Thymus (tissue), 11 donors: ENCODE measurements around the gene FGD4. TPM values are rescaled to one million over a fixed set of nuclear protein-coding genes. Genes with fewer than 3 reads are reported as not detected.
A peak's percentile ranks its signal among the peaks of the same experiment; 100 is the strongest.

ENCODE experiments used
- DNase-seq, 9 donors: peaks; one replicate each; pipeline ENCODE4 v3.0.0-alpha.2; 2013; ENCODE audit warnings: low spot score in 9 of 9, low read depth in 6 of 9, missing footprints in 1 of 9
- H3K27ac ChIP-seq, 2 donors: one replicate each; pipeline ENCODE4 v1.5.1; 2013; ENCODE audit warnings: control low read depth in 1 of 2, low read depth in 1 of 2, low read length in 1 of 2, mild to moderate bottlenecking in 1 of 2, moderate library complexity in 1 of 2
- H3K27me3 ChIP-seq, 2 donors: one replicate each; pipeline ENCODE4 v1.5.1; 2013; ENCODE audit warnings: low read length in 1 of 2; ENCODE audit not compliant: control insufficient read depth in 2 of 2, insufficient read depth in 1 of 2
- H3K36me3 ChIP-seq, 2 donors: one replicate each; pipeline ENCODE4 v1.5.1; 2013; ENCODE audit warnings: low read length in 1 of 2, mild to moderate bottlenecking in 1 of 2, moderate library complexity in 1 of 2; ENCODE audit not compliant: control insufficient read depth in 2 of 2, insufficient read depth in 2 of 2
- H3K4me1 ChIP-seq, 2 donors: one replicate each; pipeline ENCODE4 v1.5.1; 2013; ENCODE audit warnings: low read length in 2 of 2; ENCODE audit not compliant: control insufficient read depth in 2 of 2, insufficient read depth in 2 of 2
- H3K4me3 ChIP-seq, 2 donors: one replicate each; pipeline ENCODE4 v1.5.1; 2013; ENCODE audit warnings: low read length in 2 of 2, control low read depth in 1 of 2, mild to moderate bottlenecking in 1 of 2
- H3K9me3 ChIP-seq, 2 donors: one replicate each; pipeline ENCODE4 v1.5.1; 2013; ENCODE audit warnings: low read length in 1 of 2, mild to moderate bottlenecking in 1 of 2; ENCODE audit not compliant: control insufficient read depth in 2 of 2, insufficient read depth in 1 of 2
- WGBS: extraction: QIAGEN DNeasy Blood & Tissue Kit; methylation state at CpG from one replicate; pipeline ENCODE4 v1.1.7; 2013; 5-methylcytosine and 5-hydroxymethylcytosine counted together
- polyA plus RNA-seq: library from polyadenylated mRNA; stranded (reverse); fragments of 200-250 nt; gene quantifications from one replicate; pipeline ENCODE4 v1.2.3, GENCODE V29; 2013
- total RNA-seq: library from RNA; stranded (reverse); fragments of 120-200 nt; gene quantifications from one replicate; pipeline ENCODE4 v1.2.4, GENCODE V29; 2013
- donor health status: healthy.

Gene FGD4
- total and polyA plus RNA-seq, 2 donors, result 3.3 to 3.6 TPM

GRCh38 chr12:32377344-32378055 lies 21.9 kb upstream of the FGD4 start:
- no peaks in the 10 kb centered on the region for H3K27me3 ChIP-seq
- no peak overlapping the region for H3K27ac ChIP-seq
- DNase-seq, result no peak
- 92% methylated on average over 12 of the region's 12 CpGs for WGBS
- no peak overlapping the region for H3K4me3 ChIP-seq
- H3K9me3 ChIP-seq, result no peaks in the 10 kb centered on the region
- no peaks in the 10 kb centered on the region for H3K36me3 ChIP-seq
- H3K4me1 ChIP-seq, result no peaks in the 10 kb centered on the region

- no peak for DNase-seq
- H3K4me3 ChIP-seq, result no peak overlapping the region
- no peaks in the 10 kb centered on the region for H3K9me3 ChIP-seq
- no peak overlapping the region for H3K27ac ChIP-seq
- no peaks in the 10 kb centered on the region for H3K27me3 ChIP-seq
- WGBS, result 97% methylated on average over 10 of the region's 10 CpGs
- no peaks in the 10 kb centered on the region for H3K36me3 ChIP-seq
- no peaks in the 10 kb centered on the region for H3K4me1 ChIP-seq
Observed at GRCh38 chr12:32379213-32379612, 20.1 kb upstream of the FGD4 start.

- H3K27ac ChIP-seq, result no peak overlapping the region
- H3K4me1 ChIP-seq, result no peaks in the 10 kb centered on the region
- 95% methylated on average over 8 of the region's 8 CpGs for WGBS
Observed at GRCh38 chr12:32379667-32380066, 19.7 kb upstream of the FGD4 start.

GRCh38 chr12:32382226-32382625 lies 17.1 kb upstream of the FGD4 start:
- no peaks in the 10 kb centered on the region for H3K4me1 ChIP-seq
- DNase-seq, result no peak

More at GRCh38 chr12:32379667-32380066, 19.7 kb upstream of the FGD4 start:
- Histone ChIP-seq H3K36me3 (no peaks in the 10 kb centered on the region), H3K9me3 (no peaks in the 10 kb centered on the region), H3K27me3 (no peaks in the 10 kb centered on the region), H3K4me3 (no peak overlapping the region)
- DNase-seq, result no peak

GRCh38 chr12:32390572-32391219 lies 8.7 kb upstream of the FGD4 start:
- WGBS, result 41% methylated on average over 47 of the region's 47 CpGs
- DNase-seq, result peak in 4 of 9 donors; percentile 2 to 53 (median 38)

More at GRCh38 chr12:32382226-32382625, 17.1 kb upstream of the FGD4 start:
- Histone ChIP-seq H3K27me3 (no peaks in the 10 kb centered on the region), H3K36me3 (no peaks in the 10 kb centered on the region), H3K9me3 (no peaks in the 10 kb centered on the region), H3K4me3 (no peak overlapping the region), H3K27ac (no peak overlapping the region)
- 95% methylated on average over 2 of the region's 2 CpGs for whole genome bisulfite sequencing

GRCh38 chr12:32395026-32395425 lies 4.3 kb upstream of the FGD4 start:
- no peak for DNase-seq
- Histone ChIP-seq H3K36me3 (no peaks in the 10 kb centered on the region), H3K27me3 (peaks cover 8 to 32% of the 10 kb centered on the region in 2 donors), H3K4me3 (no peak overlapping the region), H3K27ac (no peak overlapping the region), H3K4me1 (peaks cover 3 to 7% of the 10 kb centered on the region in 2 donors), H3K9me3 (peaks cover 0 to 8% of the 10 kb centered on the region in 2 donors)

More at GRCh38 chr12:32390572-32391219, 8.7 kb upstream of the FGD4 start:
- H3K36me3 ChIP-seq, result no peaks in the 10 kb centered on the region
- H3K27me3 ChIP-seq, result peaks cover 0 to 4% of the 10 kb centered on the region in 2 donors
- no peak overlapping the region for H3K27ac ChIP-seq
- H3K4me3 ChIP-seq, result peak overlapping the region; percentile 6 to 23
- no peaks in the 10 kb centered on the region for H3K4me1 ChIP-seq
- H3K9me3 ChIP-seq, result peaks cover 0 to 12% of the 10 kb centered on the region in 2 donors

- WGBS, result 63% methylated on average over 4 of the region's 4 CpGs
- no peak for DNase-seq
- peaks cover 3 to 9% of the 10 kb centered on the region in 2 donors for H3K4me1 ChIP-seq
- H3K27ac ChIP-seq, result no peak overlapping the region
- H3K36me3 ChIP-seq, result no peaks in the 10 kb centered on the region
- H3K9me3 ChIP-seq, result no peaks in the 10 kb centered on the region
- peaks cover 8 to 52% of the 10 kb centered on the region in 2 donors for H3K27me3 ChIP-seq
- H3K4me3 ChIP-seq, result no peak overlapping the region
Observed at GRCh38 chr12:32397696-32398095, 1.7 kb upstream of the FGD4 start.

GRCh38 chr12:32398181-32398580 lies 1.2 kb upstream of the FGD4 start:
- DNase-seq, result no peak
- H3K9me3 ChIP-seq, result no peaks in the 10 kb centered on the region
- H3K4me3 ChIP-seq, result no peak overlapping the region
- peaks cover 8 to 52% of the 10 kb centered on the region in 2 donors for H3K27me3 ChIP-seq
- peaks cover 3 to 9% of the 10 kb centered on the region in 2 donors for H3K4me1 ChIP-seq
- WGBS, result 98% methylated on average over 4 of the region's 4 CpGs
- H3K36me3 ChIP-seq, result no peaks in the 10 kb centered on the region
- H3K27ac ChIP-seq, result no peak overlapping the region

- peaks cover 3 to 9% of the 10 kb centered on the region in 2 donors for H3K4me1 ChIP-seq
- DNase-seq, result peak in 1 of 9 donors; percentile 9
- H3K4me3 ChIP-seq, result peak overlapping the region in 1 of 2 donors; percentile 56
- H3K9me3 ChIP-seq, result no peaks in the 10 kb centered on the region
- peaks cover 8 to 54% of the 10 kb centered on the region in 2 donors for H3K27me3 ChIP-seq
- H3K27ac ChIP-seq, result no peak overlapping the region
- no peaks in the 10 kb centered on the region for H3K36me3 ChIP-seq
- 5% methylated on average over 36 of the region's 36 CpGs for WGBS
Observed at GRCh38 chr12:32398816-32399369, 465 bp upstream of the FGD4 start.
